GM19455 (cell line): ENCODE results near the gene NRXN3.

Source experiments
- ATAC-seq: cut with Tn5 transposase; IDR thresholded peaks from one replicate; pipeline ENCODE4 v1.9.1; 2021; ENCODE audit not compliant: unreplicated experiment

Gene NRXN3

DNA sequence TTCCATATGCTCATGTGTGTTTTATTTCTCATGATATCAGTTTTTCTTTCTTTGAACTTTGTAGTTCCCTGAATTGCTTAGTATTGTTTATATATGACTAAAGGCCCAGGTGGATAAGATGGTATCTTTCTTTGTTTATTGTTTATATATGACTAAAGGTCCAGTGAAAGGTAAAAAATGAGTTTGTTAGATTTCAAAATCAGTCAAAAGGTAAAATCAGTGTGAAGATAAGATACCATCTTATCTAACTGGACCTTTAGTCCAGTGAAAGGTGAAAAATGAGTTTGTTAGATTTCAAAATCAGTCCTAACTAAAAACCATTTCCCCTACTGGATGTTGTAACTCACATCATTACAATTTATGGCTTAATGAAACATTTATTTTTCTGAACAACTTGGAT is 1150.9 kb downstream of the NRXN3 start:
- no peak for ATAC-seq

GRCh38 chr14:79325071-79325470 is 1154.9 kb downstream of the NRXN3 start:
- no peak for ATAC-seq

DNA sequence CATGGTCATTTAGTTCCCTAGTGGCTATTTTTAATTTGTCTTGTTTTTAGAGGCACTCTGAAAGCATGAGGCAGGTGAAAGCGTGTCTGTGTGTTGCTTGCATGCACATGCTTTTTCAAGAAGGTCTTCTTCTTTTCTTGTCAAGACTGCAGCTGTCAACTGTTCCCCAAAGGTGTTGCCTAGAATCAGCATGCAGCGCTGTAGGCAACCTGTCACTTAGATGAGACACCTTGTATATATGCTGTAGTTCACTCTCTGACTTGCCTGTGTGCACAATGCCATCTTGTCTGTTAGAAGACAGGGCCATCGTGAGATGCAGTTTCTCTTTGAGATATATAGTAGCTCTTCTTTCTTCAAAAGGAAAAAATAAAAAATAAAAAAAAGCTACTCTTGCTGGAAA is 1155.4 kb downstream of the NRXN3 start:
- no peak for ATAC-seq

- ATAC-seq = no peak
These were observed 1158.7 kb downstream of the NRXN3 start for GRCh38 chr14:79328863-79329262.

- ATAC-seq = no peak
These were observed 1161.7 kb downstream of the NRXN3 start for GRCh38 chr14:79331830-79332229.

DNA sequence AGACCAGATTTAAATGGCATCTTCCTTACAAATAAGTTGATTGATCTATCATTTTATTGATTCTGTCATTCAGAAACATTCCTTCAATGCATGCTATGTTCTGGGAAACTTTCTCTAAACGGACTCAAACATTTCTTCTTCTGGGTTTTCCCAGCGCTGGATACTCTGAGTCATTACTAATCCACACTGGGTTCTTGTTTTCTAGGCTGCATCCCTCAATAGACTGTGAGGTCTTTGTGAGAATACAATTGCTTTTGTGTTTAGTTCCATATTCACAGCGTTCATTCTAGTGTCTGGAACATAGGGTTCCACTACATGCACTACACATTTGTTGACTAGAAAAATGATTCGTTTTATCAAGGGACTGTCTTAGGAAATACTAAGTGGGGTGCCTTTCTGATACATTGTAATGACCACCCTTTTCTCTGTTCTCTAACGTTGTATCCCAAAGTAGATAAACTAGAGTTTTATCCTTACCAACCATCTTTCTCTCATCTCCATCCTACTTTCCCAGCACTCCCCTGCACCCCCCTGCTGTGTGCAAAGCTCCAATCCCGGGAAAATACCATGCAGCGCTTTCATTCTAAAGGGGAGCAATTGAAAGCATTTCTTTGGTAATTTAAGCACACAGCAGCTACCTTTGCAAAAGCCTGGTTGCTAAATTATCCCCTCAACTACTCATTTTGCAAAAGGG is 1162.5 kb downstream of the NRXN3 start:
- ATAC-seq = no peak

DNA sequence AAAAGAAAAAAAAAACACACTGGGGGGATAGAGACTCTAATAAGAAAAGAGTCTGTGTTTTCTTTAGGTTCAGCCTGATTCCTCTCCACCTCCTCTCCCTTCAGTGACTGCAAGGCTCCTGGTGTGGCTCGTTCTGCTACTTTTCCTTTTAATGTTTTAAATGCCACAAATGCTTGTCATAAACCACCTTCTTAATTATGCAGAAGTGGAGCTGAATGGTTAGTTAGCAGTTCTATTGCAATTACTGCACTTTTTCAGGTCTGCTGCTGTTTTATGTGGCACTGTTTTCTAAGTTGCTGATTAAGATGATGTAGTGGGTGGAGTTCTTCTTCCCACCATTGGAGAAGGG is 1163.0 kb downstream of the NRXN3 start:
- no peak for ATAC-seq

DNA sequence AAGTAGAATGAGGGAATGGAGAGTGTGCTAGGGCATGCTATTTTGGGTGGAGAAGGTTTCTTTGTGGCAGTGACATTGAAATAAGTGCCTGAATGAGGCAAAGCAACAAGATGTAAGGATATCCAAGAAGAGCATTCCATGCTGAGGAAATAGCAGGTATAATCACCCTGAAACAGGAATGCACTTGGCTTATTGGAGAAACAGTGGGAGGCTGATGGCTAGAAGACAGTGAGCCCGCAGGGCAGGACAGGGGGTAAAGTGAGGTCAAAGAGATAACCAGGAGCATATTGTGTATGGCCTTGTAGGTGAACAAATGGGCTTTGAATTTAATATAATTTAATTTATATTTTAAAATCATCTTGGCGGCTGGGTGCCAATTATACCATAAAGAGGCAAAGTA is 1164.1 kb downstream of the NRXN3 start:
- ATAC-seq = no peak

DNA sequence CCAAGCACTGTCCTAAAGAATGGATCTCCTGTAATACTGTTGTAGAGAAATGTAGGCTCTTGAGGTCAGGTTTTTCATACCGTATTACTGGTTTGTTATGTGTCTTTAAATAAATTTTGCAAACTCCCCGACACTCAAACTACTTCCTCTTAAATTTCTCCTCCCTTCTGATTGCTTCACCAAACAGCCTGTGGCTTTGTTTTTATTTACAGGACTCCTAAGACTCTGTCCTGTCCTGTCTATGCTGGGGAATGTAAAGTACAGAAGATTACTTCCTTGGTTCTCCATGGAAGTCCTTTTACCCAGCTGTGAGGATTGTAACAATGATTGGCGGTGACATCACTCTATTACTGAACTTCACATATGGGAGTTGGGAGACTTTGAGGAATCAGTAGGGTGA is 1167.6 kb downstream of the NRXN3 start:
- ATAC-seq = no peak

DNA sequence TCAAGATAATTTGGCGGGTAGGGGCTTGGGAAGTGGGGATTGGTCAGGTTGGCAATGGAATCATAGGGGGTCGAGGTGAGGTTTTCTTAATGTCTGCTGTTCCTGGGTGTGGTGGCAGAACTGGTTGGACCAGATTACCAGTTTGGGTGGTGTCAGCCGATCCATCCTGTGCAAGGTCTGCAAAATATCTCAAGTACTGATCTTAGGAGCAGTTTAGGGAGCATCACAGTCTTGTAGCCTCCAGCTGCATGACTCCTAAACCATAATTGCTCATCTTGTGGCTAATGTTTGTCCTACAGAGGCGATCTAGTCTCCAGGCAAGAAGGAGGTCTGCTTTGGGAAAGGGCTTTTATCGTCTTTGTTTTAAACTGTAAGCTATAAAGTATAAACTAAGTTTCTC is 1172.8 kb downstream of the NRXN3 start:
- no peak for ATAC-seq

GRCh38 chr14:79351011-79351410 is 1180.8 kb downstream of the NRXN3 start:
- no peak for ATAC-seq

DNA sequence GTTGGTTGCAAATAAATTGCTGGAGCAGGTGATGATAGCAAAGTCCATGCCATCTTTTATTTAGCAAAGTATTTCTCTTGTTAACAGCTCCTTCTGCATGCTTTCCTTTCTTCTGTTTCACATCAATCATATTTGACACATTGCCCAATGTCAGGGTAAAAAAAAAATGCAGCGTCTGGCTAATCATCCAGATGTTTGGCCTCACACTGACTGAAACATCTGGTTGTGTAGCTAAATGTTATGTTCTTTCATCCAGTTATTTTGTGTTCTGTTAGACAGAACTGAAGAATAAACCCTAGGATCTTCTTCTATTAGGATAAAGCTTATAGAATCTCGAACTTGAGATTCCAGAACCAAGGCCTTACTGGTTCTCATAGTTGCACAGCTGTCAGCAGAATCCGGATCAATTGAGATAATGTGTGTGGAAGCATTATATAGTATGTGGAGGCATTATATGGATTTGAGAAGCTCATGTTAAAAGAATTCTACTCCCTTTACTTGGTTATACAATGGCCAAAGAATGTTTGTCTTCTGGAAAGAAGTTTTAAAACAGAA is 1182.0 kb downstream of the NRXN3 start:
- no peak for ATAC-seq

DNA sequence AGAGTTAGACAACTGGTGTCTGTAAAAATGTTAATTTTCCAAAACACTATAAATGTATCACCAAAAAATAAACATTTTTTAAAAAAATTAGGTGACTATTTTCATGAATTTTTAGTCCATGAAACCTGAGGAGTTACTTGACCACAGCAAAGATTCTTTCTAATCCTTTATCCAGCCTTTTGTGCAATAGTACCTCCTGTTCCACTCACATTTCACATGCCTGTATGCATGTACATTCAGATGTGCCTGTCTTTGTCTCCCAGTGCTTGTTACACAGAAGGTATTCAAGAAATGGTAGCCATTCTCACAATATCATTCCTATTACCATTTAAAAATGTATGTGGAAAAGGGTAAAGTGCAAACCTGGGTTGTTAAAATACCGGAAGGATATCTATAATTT is 1184.2 kb downstream of the NRXN3 start:
- no peak for ATAC-seq

GRCh38 chr14:79356040-79356439 is 1185.9 kb downstream of the NRXN3 start:
- ATAC-seq = no peak

- ATAC-seq = no peak
These were observed 1187.1 kb downstream of the NRXN3 start for GRCh38 chr14:79357307-79357706.

- ATAC-seq = no peak
These were observed 1193.1 kb downstream of the NRXN3 start for GRCh38 chr14:79363291-79363690.

GRCh38 chr14:79369359-79370332 is 1199.5 kb downstream of the NRXN3 start:
- no peak for ATAC-seq

DNA sequence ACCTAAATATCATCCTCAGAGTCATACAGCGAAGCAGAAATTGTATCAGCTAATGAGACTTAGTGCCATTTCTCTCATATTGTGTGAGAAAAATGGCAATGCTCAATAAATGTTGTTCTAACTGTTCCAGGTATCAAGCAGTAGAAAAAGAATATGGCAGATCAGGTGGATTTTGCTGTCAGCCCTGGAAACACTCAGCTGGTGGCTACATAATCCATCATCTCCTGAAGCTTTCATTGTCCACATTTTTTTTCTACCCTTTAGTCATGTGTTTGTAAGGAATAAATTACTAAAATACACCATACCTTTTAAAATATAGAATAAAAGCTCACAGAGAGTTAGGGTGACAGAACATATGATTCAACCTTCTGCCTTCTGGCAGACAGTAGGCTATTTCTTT is 1200.8 kb downstream of the NRXN3 start:
- ATAC-seq = no peak

GRCh38 chr14:79373451-79373850 is 1203.3 kb downstream of the NRXN3 start:
- ATAC-seq = no peak

- no peak for ATAC-seq
These were observed 1205.2 kb downstream of the NRXN3 start for GRCh38 chr14:79375356-79375755.

DNA sequence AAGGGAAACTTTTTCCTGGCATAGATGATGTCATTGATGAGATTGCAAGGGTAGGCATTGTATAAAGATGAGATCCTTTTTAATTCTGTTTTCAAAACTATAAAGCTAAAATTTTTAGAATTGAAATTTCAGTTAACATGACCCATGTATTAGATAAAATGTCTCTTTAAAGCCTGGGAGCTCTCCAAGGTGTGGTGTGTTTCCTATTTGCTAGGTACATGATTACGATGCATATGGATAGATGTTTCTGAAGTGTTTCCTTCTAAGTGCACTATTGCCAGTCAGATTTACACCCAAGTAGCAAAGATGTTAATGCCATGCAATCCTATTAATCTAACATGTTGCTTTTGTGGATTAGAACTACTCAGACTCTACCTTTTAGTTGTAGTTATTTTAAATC is 1206.4 kb downstream of the NRXN3 start:
- no peak for ATAC-seq

DNA sequence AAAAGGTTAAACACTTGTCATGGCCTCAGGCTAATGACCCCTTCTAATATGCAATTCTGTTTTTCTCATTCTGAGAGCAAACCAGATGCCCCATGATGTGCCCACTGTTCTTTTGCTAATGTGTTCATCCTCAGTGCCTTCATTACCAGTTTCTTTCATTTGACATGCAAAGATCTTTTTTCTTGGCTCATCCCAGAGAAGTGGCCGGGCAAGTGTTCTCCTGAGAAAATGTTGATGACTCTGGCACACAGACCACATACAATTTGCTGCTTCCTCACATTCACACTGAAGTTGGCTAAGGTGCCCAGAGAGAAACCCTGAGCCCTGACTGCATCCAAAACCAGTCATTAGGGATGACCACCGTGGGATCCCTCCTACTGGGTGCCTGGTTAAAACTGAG is 1207.8 kb downstream of the NRXN3 start:
- no peak for ATAC-seq
